Ovary (tissue), 3 donors: Measurements from ENCODE around the gene BNC2.

ENCODE experiments used
- EP300 ChIP-seq: sonication (generic); formaldehyde crosslinking; IDR thresholded peaks from one replicate; pipeline ENCODE4 v1.6.1; 2017; ENCODE audit warnings: antibody characterized with exemption
- POLR2A ChIP-seq: fragments of 450-650 bp; IDR thresholded peaks from one replicate; pipeline ENCODE4 v1.6.1; 2017; ENCODE audit warnings: antibody characterized with exemption, mild to moderate bottlenecking, moderate library complexity
- TF ChIP-seq, protein P1 (sequence below), 3 donors: fragments of 450-650 bp in 2 of 3; fragments of 200-600 bp in 1 of 3; IDR thresholded peaks; one replicate each; pipeline versions ENCODE4 v1.5.1 to v1.8.0; 2016 to 2022; ENCODE audit warnings: antibody characterized with exemption in 3 of 3, mild to moderate bottlenecking in 1 of 3
- donor health status: DM: no; HTN: no; CAD: no.

GRCh38 chr9:16619914-16620520 lies 250.5 kb downstream of the BNC2 start:
- TF ChIP-seq, protein P1, sequence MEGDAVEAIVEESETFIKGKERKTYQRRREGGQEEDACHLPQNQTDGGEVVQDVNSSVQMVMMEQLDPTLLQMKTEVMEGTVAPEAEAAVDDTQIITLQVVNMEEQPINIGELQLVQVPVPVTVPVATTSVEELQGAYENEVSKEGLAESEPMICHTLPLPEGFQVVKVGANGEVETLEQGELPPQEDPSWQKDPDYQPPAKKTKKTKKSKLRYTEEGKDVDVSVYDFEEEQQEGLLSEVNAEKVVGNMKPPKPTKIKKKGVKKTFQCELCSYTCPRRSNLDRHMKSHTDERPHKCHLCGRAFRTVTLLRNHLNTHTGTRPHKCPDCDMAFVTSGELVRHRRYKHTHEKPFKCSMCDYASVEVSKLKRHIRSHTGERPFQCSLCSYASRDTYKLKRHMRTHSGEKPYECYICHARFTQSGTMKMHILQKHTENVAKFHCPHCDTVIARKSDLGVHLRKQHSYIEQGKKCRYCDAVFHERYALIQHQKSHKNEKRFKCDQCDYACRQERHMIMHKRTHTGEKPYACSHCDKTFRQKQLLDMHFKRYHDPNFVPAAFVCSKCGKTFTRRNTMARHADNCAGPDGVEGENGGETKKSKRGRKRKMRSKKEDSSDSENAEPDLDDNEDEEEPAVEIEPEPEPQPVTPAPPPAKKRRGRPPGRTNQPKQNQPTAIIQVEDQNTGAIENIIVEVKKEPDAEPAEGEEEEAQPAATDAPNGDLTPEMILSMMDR (IDR thresholded peaks at IDR 0.05): no peak
- no peak for TF ChIP-seq POLR2A
- no peak for TF ChIP-seq EP300
